ENCODE results near the gene GPN2. TPM values are rescaled to one million over a fixed set of nuclear protein-coding genes. Genes with fewer than 3 reads are reported as not detected.

GPN2 gene
- total and polyA plus RNA-seq, 2 donors (not counting 3 experiments of a cell fraction or from before 2014, with no cell fraction given), result 21.9 to 37.4 TPM

DNA sequence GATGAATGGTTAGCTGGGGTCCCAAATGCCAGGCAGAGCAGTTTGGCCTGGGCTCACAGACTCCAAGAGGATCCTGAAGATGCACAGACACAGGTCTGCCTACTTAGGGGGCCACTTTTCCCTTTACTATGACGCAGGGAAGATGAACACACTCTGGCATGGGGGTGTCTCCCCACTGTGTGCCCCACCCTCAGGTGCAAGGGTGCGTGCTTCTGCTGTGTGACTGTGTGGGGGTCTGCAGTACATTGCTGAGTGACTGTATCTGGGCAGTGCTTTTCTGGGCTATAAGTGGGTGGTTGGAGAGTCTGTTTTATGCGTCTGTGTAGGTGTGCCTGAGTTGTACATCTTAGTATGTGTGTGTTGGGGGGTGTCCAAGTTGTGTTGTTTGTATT is 19.9 kb upstream of the GPN2 start:
- Histone ChIP-seq H3K4me1 (ENCODE audit: control insufficient read depth, extremely low read depth, insufficient read depth, low read length) (no peaks in the 10 kb centered on the region), H3K9me3 (replicated peaks; ENCODE audit: control insufficient read depth, insufficient read depth, low read length) (no peaks in the 10 kb centered on the region), H3K36me3 (ENCODE audit: control insufficient read depth in 2 of 2, extremely low read depth in 1 of 2, insufficient read depth in 2 of 2, low read length in 2 of 2) (no peaks in the 10 kb centered on the region), H3K9me1 (replicated peaks; ENCODE audit: control insufficient read depth, extremely low read depth, insufficient read depth, low read length) (no peaks in the 10 kb centered on the region), H3K4me3 (replicated peaks in 1 of 3; ENCODE audit: insufficient read depth in 1 of 3, low read depth in 1 of 3, low read length in 3 of 3) (no peak overlapping the region), H3K27ac (ENCODE audit: insufficient read depth, low read depth, low read length) (no peak overlapping the region), H3K9ac (replicated peaks; ENCODE audit: extremely low read depth, insufficient read depth, low read length) (no peak overlapping the region), H4K20me1 (replicated peaks; ENCODE audit: control insufficient read depth, extremely low read depth, insufficient read depth, low read length) (no peaks in the 10 kb centered on the region), H3K27me3 (ENCODE audit: control insufficient read depth in 2 of 2, insufficient read depth in 2 of 2, low read length in 2 of 2) (peaks cover 0 to 1% of the 10 kb centered on the region in 2 experiments), H3K4me2 (ENCODE audit: insufficient read depth, low read length) (no peak overlapping the region), H2AFZ (ENCODE audit: low read depth, low read length) (no peak overlapping the region), H3K79me2 (ENCODE audit: control insufficient read depth, insufficient read depth, low read length) (no peaks in the 10 kb centered on the region)
- no TSS peak for BruUV-seq (replicated peaks)
- TF ChIP-seq EZH2 (IDR thresholded peaks at IDR 0.05; ENCODE audit: borderline replicate concordance, low read depth, low read length, severe bottlenecking), result no peak
- TF ChIP-seq POLR2A (IDR thresholded peaks at IDR 0.05; ENCODE audit: low read depth, low read length), result no peak
- TF ChIP-seq GATA2 (IDR thresholded peaks at IDR 0.05; ENCODE audit: insufficient read depth, insufficient read length, low read depth, low read length), result no peak
- TF ChIP-seq MAX (IDR thresholded peaks at IDR 0.05; ENCODE audit: insufficient read depth, insufficient read length), result no peak
- no peak for TF ChIP-seq MYC (IDR thresholded peaks at IDR 0.05; ENCODE audit: low read depth, low read length)
- no peak for TF ChIP-seq FOS (IDR thresholded peaks at IDR 0.05; ENCODE audit: borderline replicate concordance, insufficient read depth, low read length)
- TF ChIP-seq, protein P1, sequence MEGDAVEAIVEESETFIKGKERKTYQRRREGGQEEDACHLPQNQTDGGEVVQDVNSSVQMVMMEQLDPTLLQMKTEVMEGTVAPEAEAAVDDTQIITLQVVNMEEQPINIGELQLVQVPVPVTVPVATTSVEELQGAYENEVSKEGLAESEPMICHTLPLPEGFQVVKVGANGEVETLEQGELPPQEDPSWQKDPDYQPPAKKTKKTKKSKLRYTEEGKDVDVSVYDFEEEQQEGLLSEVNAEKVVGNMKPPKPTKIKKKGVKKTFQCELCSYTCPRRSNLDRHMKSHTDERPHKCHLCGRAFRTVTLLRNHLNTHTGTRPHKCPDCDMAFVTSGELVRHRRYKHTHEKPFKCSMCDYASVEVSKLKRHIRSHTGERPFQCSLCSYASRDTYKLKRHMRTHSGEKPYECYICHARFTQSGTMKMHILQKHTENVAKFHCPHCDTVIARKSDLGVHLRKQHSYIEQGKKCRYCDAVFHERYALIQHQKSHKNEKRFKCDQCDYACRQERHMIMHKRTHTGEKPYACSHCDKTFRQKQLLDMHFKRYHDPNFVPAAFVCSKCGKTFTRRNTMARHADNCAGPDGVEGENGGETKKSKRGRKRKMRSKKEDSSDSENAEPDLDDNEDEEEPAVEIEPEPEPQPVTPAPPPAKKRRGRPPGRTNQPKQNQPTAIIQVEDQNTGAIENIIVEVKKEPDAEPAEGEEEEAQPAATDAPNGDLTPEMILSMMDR (IDR thresholded peaks at IDR 0.05; ENCODE audit: extremely low read depth in 1 of 2, insufficient read depth in 1 of 2, low read depth in 1 of 2, low read length in 2 of 2), result no peak
- TF ChIP-seq POLR2AphosphoS5 (IDR thresholded peaks at IDR 0.05; ENCODE audit: insufficient read depth, low read depth, low read length), result no peak
- TF ChIP-seq JUN (IDR thresholded peaks at IDR 0.05; ENCODE audit: borderline replicate concordance, insufficient read depth, insufficient read length, low read depth), result no peak
- FAIRE-seq (no peak), DNase-seq (ENCODE audit: low read depth, low spot score) (no peak)
- dilution Hi-C loops (cut with MboI; ENCODE audit: extremely low pct_ligation_motif_present, low sequenced_read_pairs), result no loop called here
- ChIA-PET POLR2A (no interaction called here), CTCF (no interaction called here)
- intact Hi-C loops (cut with micrococcal nuclease), result no loop called here

Data from endothelial cell of umbilical vein (primary cell).